ENCODE data around the gene ABI3BP. TPM values are rescaled to one million over a fixed set of nuclear protein-coding genes. Genes with fewer than 3 reads are reported as not detected.

The ABI3BP gene
- total and polyA plus RNA-seq, 10 of the 15 experiments (the other 5 are each of a cell fraction or from before 2014, with no cell fraction given) = 0.03 to 0.42 (median 0.11) TPM; not detected in 4

DNA sequence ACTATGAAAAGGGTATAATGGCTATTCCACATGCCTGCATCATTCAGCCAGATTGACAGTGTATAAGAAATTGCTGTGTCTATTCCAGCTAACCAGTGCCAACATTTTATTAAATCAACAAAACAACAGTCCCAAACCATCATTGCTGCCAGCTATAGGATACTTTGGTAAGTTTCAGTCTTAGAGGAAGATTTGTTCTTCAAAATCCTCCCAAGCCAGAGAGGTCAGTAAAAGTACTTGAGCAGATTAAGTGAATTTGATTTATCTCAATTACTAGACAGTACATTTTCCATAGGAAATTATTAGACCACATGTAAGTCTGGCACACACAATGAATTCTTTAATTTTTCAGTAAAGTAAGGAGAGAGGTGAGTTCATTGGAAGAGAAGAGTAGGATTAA, 233.3 kb downstream of the ABI3BP start:
- Histone ChIP-seq H3K9me3 (replicated peaks; ENCODE audit: control insufficient read depth, insufficient read depth, low read length) (no peaks in the 10 kb centered on the region), H3K27ac (ENCODE audit: control insufficient read depth, insufficient read depth) (no peak overlapping the region), H3K27me3 (replicated peaks in 1 of 2; ENCODE audit: control insufficient read depth in 2 of 2, insufficient read depth in 2 of 2, low read length in 1 of 2) (no peaks in the 10 kb centered on the region), H3K9ac (ENCODE audit: control insufficient read depth, insufficient read depth, low read length) (no peak overlapping the region), H3K79me2 (ENCODE audit: control insufficient read depth, insufficient read depth, low read length) (no peaks in the 10 kb centered on the region), H3K36me3 (ENCODE audit: control insufficient read depth in 2 of 2, insufficient read depth in 2 of 2, low read length in 1 of 2) (peaks cover 0 to 3% of the 10 kb centered on the region in 2 experiments; a peak in 1 of 4 replicates), H3K4me2 (ENCODE audit: control insufficient read depth, insufficient read depth) (no peak overlapping the region), H3K4me3 (no peak overlapping the region), H2AFZ (ENCODE audit: control insufficient read depth, low read depth, low read length) (no peak overlapping the region), H3K4me1 (ENCODE audit: control insufficient read depth, insufficient read depth, low read length) (no peaks in the 10 kb centered on the region), H4K20me1 (ENCODE audit: control insufficient read depth, insufficient read depth) (no peaks in the 10 kb centered on the region)
- no TSS peak for BruUV-seq (replicated peaks)
- DNase-seq (ENCODE audit: low read depth, low spot score) = no peak
- ChIA-PET CTCF (interaction anchor here (0.6 to 3.7 kb wide), 8 partner anchors 9 to 298 kb away, joined by 3 to 16 read pairs (median 5); no protein-coding TSS in a partner anchor), SMC1A (ENCODE audit: uncharacterized antibody, unreplicated experiment) (interaction anchor here (0.8 to 2.0 kb wide), 7 partner anchors 10 to 310 kb away, joined by 3 to 6 read pairs (median 4); no protein-coding TSS in a partner anchor), RAD21 (ENCODE audit: unreplicated experiment) (interaction anchor here (3.6 kb wide), 1 partner anchor 297 kb away, joined by 11 read pairs; no protein-coding TSS in a partner anchor), POLR2A (no interaction called here)
- in situ Hi-C loops (cut with MboI) = no loop called here
- TF ChIP-seq SIN3A (IDR thresholded peaks at IDR 0.05; ENCODE audit: low read depth, low read length) = no peak
- TF ChIP-seq, protein P1, sequence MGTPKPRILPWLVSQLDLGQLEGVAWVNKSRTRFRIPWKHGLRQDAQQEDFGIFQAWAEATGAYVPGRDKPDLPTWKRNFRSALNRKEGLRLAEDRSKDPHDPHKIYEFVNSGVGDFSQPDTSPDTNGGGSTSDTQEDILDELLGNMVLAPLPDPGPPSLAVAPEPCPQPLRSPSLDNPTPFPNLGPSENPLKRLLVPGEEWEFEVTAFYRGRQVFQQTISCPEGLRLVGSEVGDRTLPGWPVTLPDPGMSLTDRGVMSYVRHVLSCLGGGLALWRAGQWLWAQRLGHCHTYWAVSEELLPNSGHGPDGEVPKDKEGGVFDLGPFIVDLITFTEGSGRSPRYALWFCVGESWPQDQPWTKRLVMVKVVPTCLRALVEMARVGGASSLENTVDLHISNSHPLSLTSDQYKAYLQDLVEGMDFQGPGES (IDR thresholded peaks at IDR 0.05) = no peak
- TF ChIP-seq, protein P2, sequence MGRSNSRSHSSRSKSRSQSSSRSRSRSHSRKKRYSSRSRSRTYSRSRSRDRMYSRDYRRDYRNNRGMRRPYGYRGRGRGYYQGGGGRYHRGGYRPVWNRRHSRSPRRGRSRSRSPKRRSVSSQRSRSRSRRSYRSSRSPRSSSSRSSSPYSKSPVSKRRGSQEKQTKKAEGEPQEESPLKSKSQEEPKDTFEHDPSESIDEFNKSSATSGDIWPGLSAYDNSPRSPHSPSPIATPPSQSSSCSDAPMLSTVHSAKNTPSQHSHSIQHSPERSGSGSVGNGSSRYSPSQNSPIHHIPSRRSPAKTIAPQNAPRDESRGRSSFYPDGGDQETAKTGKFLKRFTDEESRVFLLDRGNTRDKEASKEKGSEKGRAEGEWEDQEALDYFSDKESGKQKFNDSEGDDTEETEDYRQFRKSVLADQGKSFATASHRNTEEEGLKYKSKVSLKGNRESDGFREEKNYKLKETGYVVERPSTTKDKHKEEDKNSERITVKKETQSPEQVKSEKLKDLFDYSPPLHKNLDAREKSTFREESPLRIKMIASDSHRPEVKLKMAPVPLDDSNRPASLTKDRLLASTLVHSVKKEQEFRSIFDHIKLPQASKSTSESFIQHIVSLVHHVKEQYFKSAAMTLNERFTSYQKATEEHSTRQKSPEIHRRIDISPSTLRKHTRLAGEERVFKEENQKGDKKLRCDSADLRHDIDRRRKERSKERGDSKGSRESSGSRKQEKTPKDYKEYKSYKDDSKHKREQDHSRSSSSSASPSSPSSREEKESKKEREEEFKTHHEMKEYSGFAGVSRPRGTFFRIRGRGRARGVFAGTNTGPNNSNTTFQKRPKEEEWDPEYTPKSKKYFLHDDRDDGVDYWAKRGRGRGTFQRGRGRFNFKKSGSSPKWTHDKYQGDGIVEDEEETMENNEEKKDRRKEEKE (IDR thresholded peaks at IDR 0.05) = no peak
- TF ChIP-seq SMAD1 (IDR thresholded peaks at IDR 0.05; ENCODE audit: low read depth, partially characterized antibody) = no peak
- TF ChIP-seq, protein P3, sequence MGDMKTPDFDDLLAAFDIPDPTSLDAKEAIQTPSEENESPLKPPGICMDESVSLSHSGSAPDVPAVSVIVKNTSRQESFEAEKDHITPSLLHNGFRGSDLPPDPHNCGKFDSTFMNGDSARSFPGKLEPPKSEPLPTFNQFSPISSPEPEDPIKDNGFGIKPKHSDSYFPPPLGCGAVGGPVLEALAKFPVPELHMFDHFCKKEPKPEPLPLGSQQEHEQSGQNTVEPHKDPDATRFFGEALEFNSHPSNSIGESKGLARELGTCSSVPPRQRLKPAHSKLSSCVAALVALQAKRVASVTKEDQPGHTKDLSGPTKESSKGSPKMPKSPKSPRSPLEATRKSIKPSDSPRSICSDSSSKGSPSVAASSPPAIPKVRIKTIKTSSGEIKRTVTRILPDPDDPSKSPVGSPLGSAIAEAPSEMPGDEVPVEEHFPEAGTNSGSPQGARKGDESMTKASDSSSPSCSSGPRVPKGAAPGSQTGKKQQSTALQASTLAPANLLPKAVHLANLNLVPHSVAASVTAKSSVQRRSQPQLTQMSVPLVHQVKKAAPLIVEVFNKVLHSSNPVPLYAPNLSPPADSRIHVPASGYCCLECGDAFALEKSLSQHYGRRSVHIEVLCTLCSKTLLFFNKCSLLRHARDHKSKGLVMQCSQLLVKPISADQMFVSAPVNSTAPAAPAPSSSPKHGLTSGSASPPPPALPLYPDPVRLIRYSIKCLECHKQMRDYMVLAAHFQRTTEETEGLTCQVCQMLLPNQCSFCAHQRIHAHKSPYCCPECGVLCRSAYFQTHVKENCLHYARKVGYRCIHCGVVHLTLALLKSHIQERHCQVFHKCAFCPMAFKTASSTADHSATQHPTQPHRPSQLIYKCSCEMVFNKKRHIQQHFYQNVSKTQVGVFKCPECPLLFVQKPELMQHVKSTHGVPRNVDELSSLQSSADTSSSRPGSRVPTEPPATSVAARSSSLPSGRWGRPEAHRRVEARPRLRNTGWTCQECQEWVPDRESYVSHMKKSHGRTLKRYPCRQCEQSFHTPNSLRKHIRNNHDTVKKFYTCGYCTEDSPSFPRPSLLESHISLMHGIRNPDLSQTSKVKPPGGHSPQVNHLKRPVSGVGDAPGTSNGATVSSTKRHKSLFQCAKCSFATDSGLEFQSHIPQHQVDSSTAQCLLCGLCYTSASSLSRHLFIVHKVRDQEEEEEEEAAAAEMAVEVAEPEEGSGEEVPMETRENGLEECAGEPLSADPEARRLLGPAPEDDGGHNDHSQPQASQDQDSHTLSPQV (IDR thresholded peaks at IDR 0.05) = no peak
- TF ChIP-seq CREB1 (IDR thresholded peaks at IDR 0.05; ENCODE audit: low read depth) = no peak
- no peak for TF ChIP-seq NFXL1 (IDR thresholded peaks at IDR 0.05; ENCODE audit: borderline replicate concordance)
- no peak for TF ChIP-seq ETV6 (conservative IDR thresholded peaks at IDR 0.05 in 1 of 2, IDR thresholded peaks at IDR 0.05 in 1 of 2; ENCODE audit: borderline replicate concordance in 1 of 2, low read depth in 1 of 2)
- TF ChIP-seq YBX1 (IDR thresholded peaks at IDR 0.05) = no peak
- TF ChIP-seq STAT3 (IDR thresholded peaks at IDR 0.05; ENCODE audit: low read depth, low read length) = no peak
- no peak for TF ChIP-seq NRF1 (conservative IDR thresholded peaks at IDR 0.05; ENCODE audit: low read depth, low read length)
- no peak for TF ChIP-seq ZZZ3 (IDR thresholded peaks at IDR 0.05; ENCODE audit: control insufficient read depth, insufficient read length, low read depth)
- no peak for ATAC-seq
- intact Hi-C loops (cut with micrococcal nuclease; ENCODE audit: unreplicated experiment) = no loop called here
- no peak for FAIRE-seq
